HEK293T (cell line): ENCODE measurements around the gene LIPA.

ENCODE experiments used
- CTCF ChIA-PET: fragments of 350-600 bp; formaldehyde crosslinking; extraction: SDS; loops from one replicate; lab custom pipeline; 2021; ENCODE audit warnings: antibody characterized with exemption, inconsistent platforms; lab: Yijun Ruan, JAX
- POLR2A ChIA-PET: fragments of 350-600 bp; formaldehyde crosslinking; extraction: SDS; loops from one replicate; lab custom pipeline; 2020; ENCODE audit warnings: antibody characterized with exemption, inconsistent platforms; lab: Yijun Ruan, JAX
- DNase-seq: peaks from one replicate; pipeline ENCODE4 v3.0.0; 2012; ENCODE audit warnings: mixed read lengths; ENCODE audit errors: extremely low spot score
- ARNT ChIP-seq: fragments of 450-650 bp; IDR thresholded peaks from 2 replicates; pipeline ENCODE4 v1.6.1; 2017; ENCODE audit warnings: mild to moderate bottlenecking
- BHLHE40 ChIP-seq: fragments of 450-650 bp; IDR thresholded peaks from 2 replicates; pipeline ENCODE4 v1.6.1; 2016; ENCODE audit warnings: mild to moderate bottlenecking, moderate library complexity, borderline replicate concordance
- CTBP1 ChIP-seq: fragments of 450-650 bp; IDR thresholded peaks from 2 replicates; pipeline ENCODE4 v1.6.1; 2016; ENCODE audit warnings: borderline replicate concordance
- ELF4 ChIP-seq: fragments of 450-650 bp; IDR thresholded peaks from 2 replicates; pipeline ENCODE4 v1.6.1; 2017; ENCODE audit warnings: antibody characterized with exemption
- FOXA1 ChIP-seq: fragments of 450-650 bp; IDR thresholded peaks from 2 replicates; pipeline ENCODE4 v1.6.1; 2016; ENCODE audit warnings: mild to moderate bottlenecking
- FOXK2 ChIP-seq: fragments of 450-650 bp; IDR thresholded peaks from 2 replicates; pipeline ENCODE4 v1.6.1; 2016; ENCODE audit warnings: mild to moderate bottlenecking
- FOXM1 ChIP-seq: fragments of 450-650 bp; IDR thresholded peaks from 2 replicates; pipeline ENCODE4 v1.6.1; 2017; ENCODE audit warnings: mild to moderate bottlenecking, borderline replicate concordance
- HDGF ChIP-seq: fragments of 450-650 bp; IDR thresholded peaks from 2 replicates; pipeline ENCODE4 v1.6.1; 2017; ENCODE audit warnings: antibody characterized with exemption, borderline replicate concordance
- L3MBTL2 ChIP-seq: fragments of 450-650 bp; conservative IDR thresholded peaks from 2 replicates; pipeline ENCODE4 v1.6.1; 2016; ENCODE audit warnings: mild to moderate bottlenecking
- LEF1 ChIP-seq: fragments of 450-650 bp; IDR thresholded peaks from 2 replicates; pipeline ENCODE4 v1.6.1; 2017; ENCODE audit warnings: mild to moderate bottlenecking, borderline replicate concordance
- NFRKB ChIP-seq: fragments of 450-650 bp; IDR thresholded peaks from 2 replicates; pipeline ENCODE4 v1.6.1; 2016; ENCODE audit warnings: mild to moderate bottlenecking, moderate library complexity
- PKNOX1 ChIP-seq: fragments of 450-650 bp; IDR thresholded peaks from 2 replicates; pipeline ENCODE4 v1.6.1; 2016
- SP1 ChIP-seq: fragments of 450-650 bp; IDR thresholded peaks from 2 replicates; pipeline ENCODE4 v1.6.1; 2017
- SUZ12 ChIP-seq: fragments of 450-650 bp; IDR thresholded peaks from 2 replicates; pipeline ENCODE4 v1.6.1; 2016; ENCODE audit warnings: mild to moderate bottlenecking
- TARDBP ChIP-seq: fragments of 450-650 bp; IDR thresholded peaks from 2 replicates; pipeline ENCODE4 v1.6.1; 2016
- ZNF384 ChIP-seq: fragments of 450-650 bp; IDR thresholded peaks from 2 replicates; pipeline ENCODE4 v1.6.1; 2016

The LIPA gene

GRCh38 chr10:89271532-89271931, 20.0 kb upstream of the LIPA start:
- ChIA-PET POLR2A (no interaction called here), CTCF (no interaction called here)
- DNase-seq, result no peak
- TF ChIP-seq PKNOX1 (no peak), L3MBTL2 (no peak), ARNT (no peak), NFRKB (no peak), SP1 (no peak), ZNF384 (no peak), HDGF (no peak), FOXM1 (no peak), SUZ12 (no peak), FOXK2 (no peak), CTBP1 (no peak), BHLHE40 (no peak), LEF1 (no peak), FOXA1 (no peak)

GRCh38 chr10:89270153-89270483, 18.5 kb upstream of the LIPA start:
- TF ChIP-seq HDGF, result no peak
- no peak for TF ChIP-seq CTBP1
- no peak for TF ChIP-seq L3MBTL2
- TF ChIP-seq ZNF384, result no peak
- TF ChIP-seq FOXA1, result no peak
- no peak for TF ChIP-seq SUZ12
- DNase-seq, result no peak

GRCh38 chr10:89269433-89270152, 18.0 kb upstream of the LIPA start:
- ChIA-PET CTCF (no interaction called here), POLR2A (no interaction called here)
- TF ChIP-seq FOXA1 (no peak), PKNOX1 (no peak), SP1 (no peak), CTBP1 (no peak), SUZ12 (no peak), BHLHE40 (no peak), LEF1 (no peak), FOXK2 (no peak)
- DNase-seq, result no peak

More at GRCh38 chr10:89270153-89270483, 18.5 kb upstream of the LIPA start:
- ChIA-PET CTCF (no interaction called here), POLR2A (no interaction called here)

- CTCF ChIA-PET, result no interaction called here
- TF ChIP-seq NFRKB (no peak), LEF1 (no peak), FOXK2 (no peak), CTBP1 (no peak), BHLHE40 (no peak), FOXM1 (no peak), ARNT (no peak)
- POLR2A ChIA-PET, result no interaction called here
- no peak for DNase-seq
Measured at GRCh38 chr10:89266721-89267453, 15.3 kb upstream of the LIPA start.

- TF ChIP-seq CTBP1 (no peak), TARDBP (no peak), ELF4 (no peak)
- DNase-seq, result no peak
- ChIA-PET POLR2A (no interaction called here), CTCF (no interaction called here)
Measured at GRCh38 chr10:89263531-89263930, 12.0 kb upstream of the LIPA start.

- POLR2A ChIA-PET, result no interaction called here
Measured at GRCh38 chr10:89263091-89263490, 11.5 kb upstream of the LIPA start.

More at GRCh38 chr10:89263091-89263490, 11.5 kb upstream of the LIPA start:
- no peak for TF ChIP-seq ELF4
- TF ChIP-seq ZNF384, result no peak
- TF ChIP-seq LEF1, result no peak
- no peak for TF ChIP-seq PKNOX1
- no peak for TF ChIP-seq HDGF
- no peak for TF ChIP-seq FOXA1
- no peak for TF ChIP-seq CTBP1
- no peak for TF ChIP-seq BHLHE40
- no peak for TF ChIP-seq TARDBP
- TF ChIP-seq SUZ12, result no peak
- TF ChIP-seq SP1, result no peak
- no peak for TF ChIP-seq L3MBTL2
- TF ChIP-seq FOXK2, result no peak
- TF ChIP-seq NFRKB, result no peak
- DNase-seq, result no peak
- CTCF ChIA-PET, result no interaction called here
